GM18868 (cell line): ENCODE data around the gene EFS.
A peak's percentile ranks its signal among the peaks of the same experiment; 100 is the strongest.

ENCODE experiments used
- ATAC-seq: cut with Tn5 transposase; IDR thresholded peaks from one replicate; pipeline ENCODE4 v1.9.1; 2021; ENCODE audit warnings: mild to moderate bottlenecking, moderate library complexity; ENCODE audit not compliant: unreplicated experiment

EFS gene

DNA sequence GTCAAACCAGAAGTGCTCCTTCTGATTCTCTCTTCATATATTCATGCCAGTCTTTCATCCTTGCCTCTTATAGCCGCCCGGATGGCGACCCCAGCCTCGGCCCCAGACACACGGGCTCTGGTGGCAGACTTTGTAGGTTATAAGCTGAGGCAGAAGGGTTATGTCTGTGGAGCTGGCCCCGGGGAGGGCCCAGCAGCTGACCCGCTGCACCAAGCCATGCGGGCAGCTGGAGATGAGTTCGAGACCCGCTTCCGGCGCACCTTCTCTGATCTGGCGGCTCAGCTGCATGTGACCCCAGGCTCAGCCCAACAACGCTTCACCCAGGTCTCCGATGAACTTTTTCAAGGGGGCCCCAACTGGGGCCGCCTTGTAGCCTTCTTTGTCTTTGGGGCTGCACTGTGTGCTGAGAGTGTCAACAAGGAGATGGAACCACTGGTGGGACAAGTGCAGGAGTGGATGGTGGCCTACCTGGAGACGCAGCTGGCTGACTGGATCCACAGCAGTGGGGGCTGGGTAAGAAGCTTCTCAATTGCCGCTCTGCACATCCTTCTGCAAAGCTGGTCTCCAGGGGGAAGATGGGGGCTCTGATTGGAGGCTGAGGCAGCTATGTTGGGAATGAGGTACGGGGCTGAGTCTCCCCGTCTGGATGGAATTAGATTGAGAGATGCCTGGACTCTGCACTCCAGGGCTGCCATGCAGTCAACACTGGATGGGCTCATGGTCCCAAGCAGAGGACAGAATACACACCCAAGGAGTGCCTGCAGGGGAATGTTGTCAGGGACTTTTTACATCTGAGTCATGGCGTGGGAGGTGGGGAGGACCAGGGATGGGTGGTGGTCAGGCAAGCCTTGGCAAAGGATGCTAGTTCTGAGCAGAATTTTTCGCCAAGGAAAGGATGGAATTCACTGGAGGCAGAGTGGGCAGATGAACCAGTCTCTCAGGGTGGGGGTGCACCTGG lies 57.0 kb downstream of the EFS start:
- ATAC-seq, result no peak

DNA sequence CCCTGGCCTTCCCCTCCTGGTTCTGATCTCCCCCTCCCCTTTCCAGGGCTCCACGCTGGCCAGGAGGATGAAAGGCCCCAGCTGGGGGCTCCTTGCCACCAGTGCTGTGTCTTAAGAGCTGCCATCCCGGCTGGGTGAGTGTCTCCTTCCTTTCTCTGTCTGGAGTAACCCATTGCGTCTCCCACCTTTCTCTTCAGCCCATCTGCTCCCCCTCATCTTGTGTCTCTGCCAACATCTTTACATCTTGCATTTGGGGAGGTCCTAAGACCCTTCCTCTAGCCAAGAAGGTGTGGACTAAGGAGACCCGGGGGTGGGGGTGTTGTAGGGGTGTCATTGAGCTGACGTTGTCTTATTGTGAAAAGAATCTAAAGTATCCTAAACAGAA lies 57.8 kb downstream of the EFS start:
- ATAC-seq, result no peak

DNA sequence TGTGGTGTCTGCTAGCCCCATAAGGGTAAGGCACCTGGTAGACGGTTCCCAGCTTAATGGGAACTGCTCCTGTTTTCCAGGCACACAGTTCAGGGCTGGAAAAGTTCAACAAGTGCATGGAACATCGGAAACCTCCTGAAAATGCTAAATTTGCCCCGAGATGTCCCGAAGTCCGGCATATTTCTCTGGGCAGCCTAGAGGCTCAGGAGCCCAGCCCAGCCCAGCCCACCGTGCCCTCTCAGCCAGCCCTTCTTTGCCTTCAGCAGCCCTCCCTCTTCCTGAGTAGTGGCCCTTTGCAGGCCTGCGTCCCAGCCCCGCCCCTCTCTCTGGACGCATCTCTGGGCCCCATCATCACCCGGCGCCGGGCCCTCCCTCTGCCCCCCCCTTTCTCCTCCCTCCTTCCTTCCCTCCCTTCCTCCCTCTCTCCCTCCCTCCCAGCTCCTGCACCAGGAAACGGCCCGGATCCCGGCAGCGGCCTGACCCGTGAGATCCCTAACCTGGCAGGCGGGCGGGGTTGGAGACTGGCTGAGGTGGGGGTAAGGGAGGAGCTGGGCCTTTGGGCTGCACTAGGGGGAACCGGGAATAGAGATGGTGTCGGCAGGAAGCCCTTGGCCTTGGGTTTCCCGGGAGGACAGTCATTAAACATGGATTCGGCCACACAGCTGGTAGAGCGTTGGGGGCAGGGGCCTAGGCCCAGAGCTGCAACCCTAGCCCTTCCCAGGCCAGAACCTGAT lies 58.4 kb downstream of the EFS start, which contains the start of gene BCL2L2:
Gene BCL2L2 (plus strand): TSS at position 422 of the 734 bp plus-strand sequence. CDS start 935 bp downstream, outside the sequence.
- peak; percentile 23 for ATAC-seq
